Measurements from ENCODE around the gene TRNP1. TPM values are rescaled to one million over a fixed set of nuclear protein-coding genes. Genes with fewer than 3 reads are reported as not detected.
"Not testable (repeated sequence)": the region's sequence is repeated elsewhere in the genome, so short reads cannot be mapped to it uniquely, and the experiment has no call there.

Gene TRNP1
- total RNA-seq, 2 donors from 2014 or later, result 14.3 to 21.2 TPM

- Mint-ChIP-seq H3K36me3 (ENCODE audit: low read depth) (no peaks in the 10 kb centered on the region), H3K9me3 (no peaks in the 10 kb centered on the region), H3K4me1 (peaks cover 14% of the 10 kb centered on the region), H3K27me3 (ENCODE audit: insufficient read depth) (peaks cover 29% of the 10 kb centered on the region), H3K27ac (no peak overlapping the region), H3K4me3 (no peak overlapping the region)
- WGBS, 2 experiments (ENCODE audit: insufficient coverage in 1 of 2, insufficient read length in 1 of 2), result 85 to 92% methylated on average over 2 of the region's 2 CpGs
- H3K9me3 ChIP-seq (ENCODE audit: control insufficient read depth, low read length), result no peaks in the 10 kb centered on the region
- no peak overlapping the region for H3K27ac ChIP-seq (ENCODE audit: low read depth, low read length)
- no peak overlapping the region for H3K4me3 ChIP-seq (ENCODE audit: low read length)
- TF ChIP-seq, protein P1, sequence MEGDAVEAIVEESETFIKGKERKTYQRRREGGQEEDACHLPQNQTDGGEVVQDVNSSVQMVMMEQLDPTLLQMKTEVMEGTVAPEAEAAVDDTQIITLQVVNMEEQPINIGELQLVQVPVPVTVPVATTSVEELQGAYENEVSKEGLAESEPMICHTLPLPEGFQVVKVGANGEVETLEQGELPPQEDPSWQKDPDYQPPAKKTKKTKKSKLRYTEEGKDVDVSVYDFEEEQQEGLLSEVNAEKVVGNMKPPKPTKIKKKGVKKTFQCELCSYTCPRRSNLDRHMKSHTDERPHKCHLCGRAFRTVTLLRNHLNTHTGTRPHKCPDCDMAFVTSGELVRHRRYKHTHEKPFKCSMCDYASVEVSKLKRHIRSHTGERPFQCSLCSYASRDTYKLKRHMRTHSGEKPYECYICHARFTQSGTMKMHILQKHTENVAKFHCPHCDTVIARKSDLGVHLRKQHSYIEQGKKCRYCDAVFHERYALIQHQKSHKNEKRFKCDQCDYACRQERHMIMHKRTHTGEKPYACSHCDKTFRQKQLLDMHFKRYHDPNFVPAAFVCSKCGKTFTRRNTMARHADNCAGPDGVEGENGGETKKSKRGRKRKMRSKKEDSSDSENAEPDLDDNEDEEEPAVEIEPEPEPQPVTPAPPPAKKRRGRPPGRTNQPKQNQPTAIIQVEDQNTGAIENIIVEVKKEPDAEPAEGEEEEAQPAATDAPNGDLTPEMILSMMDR (conservative IDR thresholded peaks at IDR 0.05), result no peak
- no peaks in the 10 kb centered on the region for H3K36me3 ChIP-seq (ENCODE audit: control insufficient read depth, insufficient read depth, low read length)
- H3K9ac ChIP-seq (ENCODE audit: extremely low read depth, low read length, poor library complexity, severe bottlenecking), result no peak overlapping the region
- no peaks in the 10 kb centered on the region for H3K27me3 ChIP-seq (ENCODE audit: control insufficient read depth, insufficient read depth, low read length, poor library complexity, severe bottlenecking)
- H3K4me1 ChIP-seq (ENCODE audit: control insufficient read depth, insufficient read depth, low read length), result peaks cover 3% of the 10 kb centered on the region
- no peak for DNase-seq
Observed at GRCh38 chr1:26986658-26987057, 6.8 kb upstream of the TRNP1 start.

DNA sequence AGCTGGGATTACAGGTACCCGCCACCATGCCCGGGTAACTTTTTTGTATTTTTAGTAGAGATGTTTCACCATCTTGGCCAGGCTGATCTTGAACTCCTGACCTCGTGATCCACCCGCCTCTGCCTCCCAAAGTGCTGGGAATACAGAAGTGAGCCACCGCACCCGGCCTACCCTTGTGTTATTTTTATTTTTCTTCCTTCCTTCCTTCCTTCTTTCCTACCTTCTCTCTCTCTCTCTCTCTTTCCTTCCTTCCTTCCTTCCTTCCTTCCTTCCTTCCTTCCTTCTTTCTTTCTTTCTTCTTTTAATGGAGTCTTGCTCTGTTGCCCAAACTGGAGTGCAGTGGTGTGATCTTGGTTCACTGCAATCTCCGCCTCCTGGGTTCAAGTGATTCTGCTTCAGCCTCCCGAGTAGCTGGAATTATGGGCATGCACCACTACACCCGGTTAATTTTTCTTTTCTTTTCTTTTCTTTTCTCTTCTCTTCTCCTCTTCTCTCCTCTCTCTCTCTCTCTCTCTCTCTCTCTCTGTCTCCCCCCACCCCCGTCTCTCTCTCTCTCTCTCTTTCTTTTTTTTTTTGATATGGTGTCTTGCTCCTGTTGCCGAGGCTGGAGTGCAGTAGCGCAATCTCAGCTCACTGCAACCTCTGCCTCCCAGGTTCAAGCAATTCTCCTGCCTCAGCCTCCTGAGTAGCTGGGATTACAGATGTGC is 3.9 kb upstream of the TRNP1 start:
- not testable (repeated sequence) for H3K4me3 Mint-ChIP-seq; H3K27me3 ChIP-seq (ENCODE audit: control insufficient read depth, insufficient read depth, low read length, poor library complexity, severe bottlenecking); H3K36me3 ChIP-seq (ENCODE audit: control insufficient read depth, insufficient read depth, low read length); DNase-seq; H3K36me3 Mint-ChIP-seq (ENCODE audit: low read depth); H3K9me3 ChIP-seq (ENCODE audit: control insufficient read depth, low read length); H3K27ac Mint-ChIP-seq; H3K9me3 Mint-ChIP-seq; H3K27ac ChIP-seq (ENCODE audit: low read depth, low read length); H3K4me3 ChIP-seq (ENCODE audit: low read length); H3K4me1 ChIP-seq (ENCODE audit: control insufficient read depth, insufficient read depth, low read length); H3K9ac ChIP-seq (ENCODE audit: extremely low read depth, low read length, poor library complexity, severe bottlenecking)
- H3K27me3 Mint-ChIP-seq (ENCODE audit: insufficient read depth), result peaks cover 22% of the 10 kb centered on the region
- H3K4me1 Mint-ChIP-seq, result peaks cover 16% of the 10 kb centered on the region
- WGBS, 2 experiments (ENCODE audit: insufficient coverage in 1 of 2, insufficient read length in 1 of 2), result 87 to 96% methylated on average over 7 to 11 of the region's 12 CpGs

DNA sequence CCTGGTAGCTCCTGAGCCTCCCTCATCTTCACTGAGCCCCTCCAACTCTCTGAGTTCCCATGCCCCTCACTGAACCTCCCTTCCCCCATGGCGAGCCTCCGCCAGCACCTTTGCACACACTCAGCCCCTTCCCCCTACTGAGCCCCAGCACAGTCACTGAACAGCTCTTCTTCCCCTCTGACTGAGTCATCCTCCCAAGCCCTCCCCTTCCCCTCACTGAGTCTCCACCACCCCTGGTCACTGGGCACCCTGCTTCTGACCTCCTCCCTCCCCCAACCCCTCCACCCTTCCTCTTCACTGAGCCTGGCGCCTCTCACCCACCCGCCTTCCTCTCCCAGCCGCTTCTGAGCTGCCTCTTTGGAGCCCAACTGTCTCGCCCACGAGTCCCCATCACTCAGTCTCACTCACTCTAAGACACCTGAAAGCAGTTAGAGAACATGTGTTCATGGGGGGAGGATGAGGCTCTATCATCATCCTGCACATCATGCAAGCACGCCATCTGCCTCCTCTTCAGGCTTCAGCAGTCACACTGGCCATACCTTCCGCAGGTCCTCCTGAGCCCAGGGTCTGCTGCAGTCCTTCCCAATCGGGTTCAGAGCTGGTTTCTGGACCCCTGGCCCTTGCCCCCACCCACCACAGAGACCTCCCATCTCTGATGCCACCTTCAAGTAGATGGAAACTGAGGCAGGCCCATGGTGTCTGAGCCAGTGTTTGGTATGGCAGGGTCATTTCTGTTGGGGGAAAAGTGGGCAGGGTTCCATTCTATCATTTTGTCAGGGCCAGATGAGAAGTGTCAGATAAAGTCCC is 2.0 kb upstream of the TRNP1 start:
- Mint-ChIP-seq H3K36me3 (ENCODE audit: low read depth) (peaks cover under 1% of the 10 kb centered on the region), H3K4me3 (no peak overlapping the region), H3K27me3 (ENCODE audit: insufficient read depth) (peaks cover 16% of the 10 kb centered on the region), H3K4me1 (peaks cover 29% of the 10 kb centered on the region), H3K9me3 (no peaks in the 10 kb centered on the region), H3K27ac (no peak overlapping the region)
- no peak overlapping the region for H3K4me3 ChIP-seq (ENCODE audit: low read length)
- 55 to 81% methylated on average over 2 to 10 of the region's 10 CpGs for WGBS, 2 experiments (ENCODE audit: insufficient coverage in 1 of 2, insufficient read length in 1 of 2)
- H3K36me3 ChIP-seq (ENCODE audit: control insufficient read depth, insufficient read depth, low read length), result no peaks in the 10 kb centered on the region
- no peak overlapping the region for H3K27ac ChIP-seq (ENCODE audit: low read depth, low read length)
- H3K4me1 ChIP-seq (ENCODE audit: control insufficient read depth, insufficient read depth, low read length), result peaks cover 11% of the 10 kb centered on the region
- DNase-seq, result peak; percentile 65
- no peak overlapping the region for H3K9ac ChIP-seq (ENCODE audit: extremely low read depth, low read length, poor library complexity, severe bottlenecking)
- no peaks in the 10 kb centered on the region for H3K27me3 ChIP-seq (ENCODE audit: control insufficient read depth, insufficient read depth, low read length, poor library complexity, severe bottlenecking)
- TF ChIP-seq, protein P1 (conservative IDR thresholded peaks at IDR 0.05), result no peak
- H3K9me3 ChIP-seq (ENCODE audit: control insufficient read depth, low read length), result no peaks in the 10 kb centered on the region

Data from endodermal cell (in vitro differentiated cells).